Fibroblast of villous mesenchyme (primary cell): ENCODE results near the gene MVK. TPM values are rescaled to one million over a fixed set of nuclear protein-coding genes. Genes with fewer than 3 reads are reported as not detected.

ENCODE experiments used
- total RNA-seq: library from RNA; depleted of rRNA; stranded (reverse); fragments of >200 nt; gene quantifications from 2 replicates; pipeline ENCODE4 v1.2.3, GENCODE V29; 2012

MVK gene
- total RNA-seq, 1 donor = 29.8 TPM

Other genes starting within 250 kb of the MVK start
- gene MYO1H, start 225.9 kb upstream of the MVK start, total RNA-seq = not detected in 2 replicates
- 105 and 129 TPM in 2 replicates for gene KCTD10, start 96.5 kb upstream of the MVK start, total RNA-seq
- gene UBE3B, start 96.2 kb upstream of the MVK start, total RNA-seq = 34.1 and 51.4 TPM in 2 replicates
- 34.1 and 43.8 TPM in 2 replicates for gene MMAB, start 290 bp upstream of the MVK start, total RNA-seq
- gene FAM222A, start 140.0 kb downstream of the MVK start, total RNA-seq = 0.32 and 0.43 TPM in 2 replicates